Measurements from ENCODE around the gene OR5AU1.

DNA sequence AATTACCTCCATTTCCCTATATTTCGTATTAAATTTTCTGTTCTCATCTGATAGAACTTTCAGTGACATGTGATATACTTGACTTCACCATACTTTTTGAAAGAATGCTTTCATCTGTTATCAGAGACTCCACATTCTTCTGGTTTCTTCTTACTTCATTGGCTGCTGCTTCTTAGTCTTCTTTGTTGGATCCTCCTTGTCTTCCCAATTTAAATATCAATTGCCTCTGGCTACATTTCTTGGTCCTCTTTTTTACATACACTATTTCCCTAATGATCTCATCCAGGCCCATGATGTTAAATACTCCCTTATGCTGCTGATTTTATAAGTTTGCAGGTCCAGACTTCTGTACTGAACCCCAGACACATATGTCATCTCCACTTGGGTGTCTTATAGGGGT, 22.0 kb downstream of the OR5AU1 start:
- TF ChIP-seq, protein P1, sequence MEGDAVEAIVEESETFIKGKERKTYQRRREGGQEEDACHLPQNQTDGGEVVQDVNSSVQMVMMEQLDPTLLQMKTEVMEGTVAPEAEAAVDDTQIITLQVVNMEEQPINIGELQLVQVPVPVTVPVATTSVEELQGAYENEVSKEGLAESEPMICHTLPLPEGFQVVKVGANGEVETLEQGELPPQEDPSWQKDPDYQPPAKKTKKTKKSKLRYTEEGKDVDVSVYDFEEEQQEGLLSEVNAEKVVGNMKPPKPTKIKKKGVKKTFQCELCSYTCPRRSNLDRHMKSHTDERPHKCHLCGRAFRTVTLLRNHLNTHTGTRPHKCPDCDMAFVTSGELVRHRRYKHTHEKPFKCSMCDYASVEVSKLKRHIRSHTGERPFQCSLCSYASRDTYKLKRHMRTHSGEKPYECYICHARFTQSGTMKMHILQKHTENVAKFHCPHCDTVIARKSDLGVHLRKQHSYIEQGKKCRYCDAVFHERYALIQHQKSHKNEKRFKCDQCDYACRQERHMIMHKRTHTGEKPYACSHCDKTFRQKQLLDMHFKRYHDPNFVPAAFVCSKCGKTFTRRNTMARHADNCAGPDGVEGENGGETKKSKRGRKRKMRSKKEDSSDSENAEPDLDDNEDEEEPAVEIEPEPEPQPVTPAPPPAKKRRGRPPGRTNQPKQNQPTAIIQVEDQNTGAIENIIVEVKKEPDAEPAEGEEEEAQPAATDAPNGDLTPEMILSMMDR (IDR thresholded peaks at IDR 0.05): no peak
- TF ChIP-seq HOXA7 (CRISPR knock-in tag; IDR thresholded peaks at IDR 0.05) (no peak), CBX2 (IDR thresholded peaks at IDR 0.05; ENCODE audit: borderline replicate concordance, low read depth) (no peak), JUNB (IDR thresholded peaks at IDR 0.05) (no peak), EP300 (IDR thresholded peaks at IDR 0.05) (no peak), POLR2AphosphoS2 (conservative IDR thresholded peaks at IDR 0.05; ENCODE audit: low read length) (no peak), POLR2A (IDR thresholded peaks at IDR 0.05; ENCODE audit: low read length) (no peak)
